ENCODE data around the gene NPPC.
"Not testable (repeated sequence)": the region's sequence is repeated elsewhere in the genome, so short reads cannot be mapped to it uniquely, and the experiment has no call there.

Gene NPPC

GRCh38 chr2:231919341-231920035 lies 6.7 kb downstream of the NPPC start:
- no peak for DNase-seq

GRCh38 chr2:231918501-231919330 lies 7.5 kb downstream of the NPPC start:
- DNase-seq, result no peak

GRCh38 chr2:231917280-231918066 lies 8.7 kb downstream of the NPPC start:
- peak; percentile 56 for DNase-seq

- DNase-seq, result no peak
Measured at GRCh38 chr2:231914077-231914690, 12.0 kb downstream of the NPPC start.

- no peak for DNase-seq
Measured at GRCh38 chr2:231911381-231911780, 14.8 kb downstream of the NPPC start.

GRCh38 chr2:231910771-231911170 lies 15.4 kb downstream of the NPPC start:
- DNase-seq, result peak; percentile 22

GRCh38 chr2:231910161-231910560 lies 16.0 kb downstream of the NPPC start:
- not testable (repeated sequence) for DNase-seq

GRCh38 chr2:231909631-231910030 lies 16.6 kb downstream of the NPPC start:
- DNase-seq, result no peak

GRCh38 chr2:231908584-231908983 lies 17.6 kb downstream of the NPPC start:
- no peak for DNase-seq

GRCh38 chr2:231907765-231908164 lies 18.4 kb downstream of the NPPC start:
- DNase-seq, result no peak

- peak; percentile 57 for DNase-seq
Measured at GRCh38 chr2:231905026-231905425, 21.2 kb downstream of the NPPC start.

GRCh38 chr2:231904161-231904611 lies 22.0 kb downstream of the NPPC start:
- DNase-seq, result no peak

GRCh38 chr2:231902598-231902997 lies 23.6 kb downstream of the NPPC start:
- no peak for DNase-seq

GRCh38 chr2:231900972-231901371 lies 25.2 kb downstream of the NPPC start:
- DNase-seq, result no peak

- peak; percentile 64 for DNase-seq
Measured at GRCh38 chr2:231900486-231900942, 25.7 kb downstream of the NPPC start.

- no peak for DNase-seq
Measured at GRCh38 chr2:231894566-231895380, 31.4 kb downstream of the NPPC start.

GRCh38 chr2:231891514-231891905 lies 34.7 kb downstream of the NPPC start:
- DNase-seq, result no peak

GRCh38 chr2:231890896-231891513 lies 35.2 kb downstream of the NPPC start:
- DNase-seq, result peak; percentile 72

- no peak for DNase-seq
Measured at GRCh38 chr2:231887756-231888155, 38.4 kb downstream of the NPPC start.

- DNase-seq, result no peak
Measured at GRCh38 chr2:231886071-231886681, 40.0 kb downstream of the NPPC start.
